NCI-H2029 treated with DMSO at 0.1 percent for 48 hours (cell line): Measurements from ENCODE around the gene RBM14.
"Not testable (repeated sequence)": the region's sequence is repeated elsewhere in the genome, so short reads cannot be mapped to it uniquely, and the experiment has no call there.

Source experiments
- DNase-seq: peaks from one replicate; lab custom pipeline; 2025; lab: John Stamatoyannopoulos, UW

RBM14 gene, protein sequence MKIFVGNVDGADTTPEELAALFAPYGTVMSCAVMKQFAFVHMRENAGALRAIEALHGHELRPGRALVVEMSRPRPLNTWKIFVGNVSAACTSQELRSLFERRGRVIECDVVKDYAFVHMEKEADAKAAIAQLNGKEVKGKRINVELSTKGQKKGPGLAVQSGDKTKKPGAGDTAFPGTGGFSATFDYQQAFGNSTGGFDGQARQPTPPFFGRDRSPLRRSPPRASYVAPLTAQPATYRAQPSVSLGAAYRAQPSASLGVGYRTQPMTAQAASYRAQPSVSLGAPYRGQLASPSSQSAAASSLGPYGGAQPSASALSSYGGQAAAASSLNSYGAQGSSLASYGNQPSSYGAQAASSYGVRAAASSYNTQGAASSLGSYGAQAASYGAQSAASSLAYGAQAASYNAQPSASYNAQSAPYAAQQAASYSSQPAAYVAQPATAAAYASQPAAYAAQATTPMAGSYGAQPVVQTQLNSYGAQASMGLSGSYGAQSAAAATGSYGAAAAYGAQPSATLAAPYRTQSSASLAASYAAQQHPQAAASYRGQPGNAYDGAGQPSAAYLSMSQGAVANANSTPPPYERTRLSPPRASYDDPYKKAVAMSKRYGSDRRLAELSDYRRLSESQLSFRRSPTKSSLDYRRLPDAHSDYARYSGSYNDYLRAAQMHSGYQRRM

DNA sequence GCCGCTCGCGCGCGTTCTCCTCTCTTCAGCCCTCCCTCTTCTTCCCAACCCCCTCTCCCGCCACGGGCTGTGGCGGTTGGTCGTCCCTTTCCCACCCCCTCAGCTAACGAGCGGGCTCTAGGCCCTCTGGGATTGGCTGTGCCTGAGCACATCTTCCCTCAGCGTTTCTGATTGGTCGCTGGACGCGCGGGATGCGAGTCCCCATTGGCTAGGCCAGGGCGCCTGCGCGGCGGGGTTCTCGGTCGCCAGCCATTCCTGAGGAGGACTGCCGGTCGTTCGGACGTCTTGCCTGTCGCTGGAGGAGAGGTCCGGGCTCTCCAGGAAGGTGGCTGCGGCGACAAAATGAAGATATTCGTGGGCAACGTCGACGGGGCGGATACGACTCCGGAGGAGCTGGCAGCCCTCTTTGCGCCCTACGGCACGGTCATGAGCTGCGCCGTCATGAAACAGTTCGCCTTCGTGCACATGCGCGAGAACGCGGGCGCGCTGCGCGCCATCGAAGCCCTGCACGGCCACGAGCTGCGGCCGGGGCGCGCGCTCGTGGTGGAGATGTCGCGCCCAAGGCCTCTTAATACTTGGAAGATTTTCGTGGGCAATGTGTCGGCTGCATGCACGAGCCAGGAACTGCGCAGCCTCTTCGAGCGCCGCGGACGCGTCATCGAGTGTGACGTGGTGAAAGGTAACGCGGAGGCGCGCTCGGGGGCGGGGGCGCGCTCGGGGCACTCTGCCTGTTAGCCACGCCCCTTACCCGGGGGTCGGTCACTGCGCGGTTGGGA, at the start of gene RBM14:
TSS of gene RBM14 (plus strand) at position 252 of the 776 bp plus-strand sequence. CDS start at position 343, 91 bp downstream.
- peak; percentile 98 for DNase-seq

DNA sequence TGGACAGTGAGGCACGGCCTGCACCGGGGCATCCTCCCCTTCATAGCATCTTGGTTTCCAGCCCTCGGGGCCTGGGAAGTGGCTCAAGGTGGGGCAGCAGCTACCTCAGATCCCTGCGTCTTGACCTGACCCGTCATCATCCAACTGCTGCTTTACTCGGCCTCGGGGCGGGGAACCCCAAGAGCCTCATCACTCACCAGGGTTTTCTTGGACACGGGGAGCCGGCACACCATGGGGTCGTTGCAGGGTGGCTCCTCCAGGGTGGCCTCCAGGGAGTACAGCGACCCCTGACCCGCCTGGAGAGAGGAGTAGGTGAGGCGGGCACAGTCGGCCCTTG, 48.7 kb upstream of the RBM14 start:
- no peak for DNase-seq

DNA sequence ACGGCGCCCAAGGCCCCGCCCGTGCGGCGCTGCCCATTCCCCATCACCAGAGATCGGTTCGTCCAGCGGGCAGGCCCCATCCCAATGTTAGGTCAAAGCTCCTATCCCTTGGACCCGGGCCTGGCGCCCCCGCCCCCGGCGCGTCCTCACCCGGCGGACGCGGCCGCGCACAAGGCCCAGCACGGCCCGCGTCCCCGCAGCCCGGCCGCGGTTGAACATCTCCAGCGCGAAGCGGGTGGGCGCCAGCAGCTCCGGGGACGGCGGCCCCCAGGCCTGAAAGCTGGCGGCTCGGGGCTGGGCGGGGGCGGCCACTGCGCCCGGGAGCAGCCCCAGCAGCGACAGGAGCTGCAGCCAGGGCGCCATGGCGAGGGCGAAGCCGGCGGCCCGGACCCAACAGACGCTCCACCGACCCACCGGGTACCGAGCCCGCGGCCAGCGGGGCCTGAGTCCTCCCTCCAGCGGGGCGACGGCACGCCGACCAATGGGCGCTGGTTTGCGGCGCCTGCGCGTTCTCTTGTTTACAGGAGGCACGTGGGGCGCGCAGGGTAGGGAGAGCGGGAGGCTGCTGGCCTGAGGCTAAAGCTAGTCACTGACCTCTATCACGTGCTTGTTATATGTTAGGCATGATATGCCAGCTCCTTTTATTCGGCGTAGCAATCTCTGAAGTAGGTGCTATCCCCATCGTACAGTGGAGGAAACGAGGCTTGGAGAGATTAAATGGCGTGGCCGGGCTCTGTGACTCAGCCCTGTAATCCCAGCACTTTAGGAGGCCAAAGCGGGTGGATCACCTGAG, 48.1 kb upstream of the RBM14 start, which contains the start of gene CTSF:
TSS of gene CTSF (minus strand) at position 483 of the 793 bp plus-strand sequence. CDS start at position 363, 120 bp downstream.
- DNase-seq: peak; percentile 57

- no peak for DNase-seq
Observed at GRCh38 chr11:66569076-66569475, 47.4 kb upstream of the RBM14 start.

DNA sequence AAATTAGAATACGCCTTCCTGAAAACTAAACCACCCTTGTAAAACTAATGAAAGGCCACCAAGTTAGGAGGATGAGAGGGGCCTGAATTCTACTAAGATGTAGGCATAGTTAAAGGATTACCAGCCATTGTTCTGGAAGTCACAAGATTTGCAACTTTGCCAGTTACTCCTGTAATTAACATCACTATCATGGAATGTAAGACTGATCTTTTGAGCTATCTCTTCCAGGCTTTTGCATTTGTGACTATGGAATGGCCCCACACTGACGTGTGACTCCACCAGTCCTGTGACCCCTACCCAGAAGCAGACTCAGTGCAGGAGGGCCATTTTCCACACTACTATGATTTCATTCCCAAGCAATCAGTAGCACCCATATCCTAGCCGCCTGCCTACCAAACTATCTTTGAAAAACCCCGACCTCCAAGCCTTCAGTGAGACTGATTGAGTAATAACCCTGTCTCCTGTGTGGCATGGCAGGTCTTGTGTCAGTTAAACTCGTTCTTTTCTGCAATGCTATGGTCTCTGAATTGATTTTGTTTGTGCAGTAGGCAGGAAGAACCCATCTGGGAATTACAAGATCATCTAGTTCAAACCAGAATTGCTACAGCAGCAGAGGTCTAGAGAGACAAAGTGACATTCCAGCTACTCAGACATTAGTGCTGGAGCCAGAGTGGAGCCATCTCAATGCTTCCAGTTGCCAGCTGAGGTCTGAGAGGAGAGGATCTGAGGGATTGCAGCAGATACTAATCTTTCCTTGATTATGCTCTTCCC, 46.2 kb upstream of the RBM14 start:
- DNase-seq: no peak

GRCh38 chr11:66570850-66571180, 45.6 kb upstream of the RBM14 start:
- no peak for DNase-seq

DNA sequence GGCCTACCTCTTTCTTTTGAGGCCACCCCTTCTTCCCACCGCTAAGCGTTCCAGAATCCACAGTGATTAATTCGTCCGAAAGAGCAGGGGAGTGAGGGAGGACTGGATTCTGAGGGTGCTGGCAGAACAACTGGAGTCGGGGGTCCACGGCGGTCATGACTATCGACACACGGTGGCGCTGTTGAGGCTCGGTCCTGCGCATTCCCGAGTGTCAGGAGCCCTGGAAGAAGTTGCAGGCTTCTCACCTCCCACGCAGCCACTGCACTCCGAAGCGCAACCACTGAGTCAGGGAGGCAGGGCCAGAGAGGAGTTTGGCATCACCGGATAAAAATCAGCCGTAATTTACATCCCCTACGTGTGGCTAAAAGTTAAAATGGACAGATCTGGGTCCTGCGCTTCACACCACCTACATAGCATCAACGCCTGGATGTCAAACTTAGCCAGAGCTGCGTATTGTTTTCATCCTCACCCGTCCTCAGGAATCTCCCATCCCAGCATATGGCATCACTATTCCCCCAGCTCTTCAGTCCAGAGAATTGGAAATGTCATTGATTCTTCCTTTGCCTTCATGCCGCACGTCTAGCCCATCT, 37.3 kb upstream of the RBM14 start:
- DNase-seq: peak; percentile 25

GRCh38 chr11:66580803-66581202, 35.6 kb upstream of the RBM14 start:
- no peak for DNase-seq

DNA sequence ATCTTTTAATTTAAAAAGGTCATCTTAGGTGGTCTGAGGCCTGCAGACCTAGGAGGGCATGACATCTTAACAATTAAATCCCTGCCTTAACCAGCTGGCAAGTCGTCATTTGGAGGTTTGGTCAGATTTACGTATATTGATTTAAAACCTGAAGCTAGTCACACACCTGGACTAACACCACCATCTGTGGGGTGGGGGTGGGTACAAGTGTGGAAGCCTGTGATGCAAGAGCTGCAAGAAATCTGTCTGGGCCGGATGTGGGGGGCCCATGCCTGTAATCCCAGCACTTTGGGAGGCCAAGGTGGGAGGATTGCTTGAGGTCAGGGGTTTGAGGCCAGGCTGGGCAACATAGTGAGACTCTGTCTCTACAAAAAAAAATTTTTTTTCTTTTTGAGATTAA, 35.2 kb upstream of the RBM14 start:
- DNase-seq: no peak

GRCh38 chr11:66582565-66583147, 33.8 kb upstream of the RBM14 start:
- DNase-seq: not testable (repeated sequence)

DNA sequence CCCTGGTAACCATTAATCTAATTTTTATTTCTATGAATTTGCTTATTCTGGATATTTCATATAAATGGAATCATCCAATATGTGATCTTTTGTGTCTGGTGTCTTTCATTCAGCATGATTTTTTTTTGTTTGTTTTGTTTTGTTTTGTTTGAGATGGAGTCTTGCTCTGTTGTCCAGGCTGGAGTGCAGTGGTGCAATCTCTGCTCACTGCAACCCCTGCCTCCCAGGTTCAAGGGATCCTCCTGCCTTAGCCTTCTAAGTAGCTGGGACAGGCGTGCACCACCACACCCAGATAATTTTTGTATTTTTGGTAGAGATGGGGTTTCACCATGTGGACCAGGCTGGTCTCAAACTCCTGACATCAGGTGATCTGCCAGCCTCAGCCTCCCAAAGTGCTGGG, 31.0 kb upstream of the RBM14 start:
- DNase-seq: not testable (repeated sequence)

DNA sequence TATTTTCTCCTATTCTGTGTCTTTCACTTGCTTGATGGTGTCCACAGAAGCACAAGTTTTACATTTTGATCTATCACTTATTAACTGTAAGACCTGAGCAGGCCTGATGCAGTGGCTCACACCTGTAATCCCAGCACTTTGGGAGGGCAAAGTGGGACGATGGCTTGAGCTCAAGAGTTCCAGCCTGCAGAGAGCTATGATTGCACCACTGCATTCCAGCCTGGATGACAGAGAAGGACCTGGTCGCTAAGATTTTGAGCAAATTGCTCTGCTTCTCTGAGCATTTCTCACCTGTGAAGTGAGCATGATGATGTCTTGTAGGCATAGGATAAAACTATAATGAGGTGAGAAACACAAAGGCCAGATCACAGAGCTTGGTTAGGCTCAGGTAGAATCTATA, 30.3 kb upstream of the RBM14 start:
- no peak for DNase-seq

DNA sequence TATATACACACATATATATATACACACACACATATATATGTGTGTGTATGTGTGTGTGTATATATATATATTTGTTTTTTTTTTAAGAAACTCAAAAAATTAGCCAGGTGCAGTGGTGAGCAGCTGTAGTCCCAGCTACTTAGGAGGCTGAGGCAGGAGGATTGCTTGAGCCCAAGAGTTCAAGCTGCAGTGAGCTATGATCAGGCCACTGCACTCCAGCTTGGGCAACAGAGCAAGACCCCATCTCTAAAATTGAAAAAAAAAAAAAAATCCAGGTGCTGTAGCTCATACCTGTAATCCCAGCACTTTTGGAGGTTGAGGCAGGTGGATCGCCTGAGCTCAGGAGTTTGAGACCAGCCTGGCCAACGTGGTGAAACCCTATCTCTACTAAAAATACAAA, 27.1 kb upstream of the RBM14 start:
- DNase-seq: not testable (repeated sequence)

GRCh38 chr11:66589996-66590675, 26.3 kb upstream of the RBM14 start:
- DNase-seq: no peak

GRCh38 chr11:66591175-66591574, 25.3 kb upstream of the RBM14 start:
- no peak for DNase-seq

DNA sequence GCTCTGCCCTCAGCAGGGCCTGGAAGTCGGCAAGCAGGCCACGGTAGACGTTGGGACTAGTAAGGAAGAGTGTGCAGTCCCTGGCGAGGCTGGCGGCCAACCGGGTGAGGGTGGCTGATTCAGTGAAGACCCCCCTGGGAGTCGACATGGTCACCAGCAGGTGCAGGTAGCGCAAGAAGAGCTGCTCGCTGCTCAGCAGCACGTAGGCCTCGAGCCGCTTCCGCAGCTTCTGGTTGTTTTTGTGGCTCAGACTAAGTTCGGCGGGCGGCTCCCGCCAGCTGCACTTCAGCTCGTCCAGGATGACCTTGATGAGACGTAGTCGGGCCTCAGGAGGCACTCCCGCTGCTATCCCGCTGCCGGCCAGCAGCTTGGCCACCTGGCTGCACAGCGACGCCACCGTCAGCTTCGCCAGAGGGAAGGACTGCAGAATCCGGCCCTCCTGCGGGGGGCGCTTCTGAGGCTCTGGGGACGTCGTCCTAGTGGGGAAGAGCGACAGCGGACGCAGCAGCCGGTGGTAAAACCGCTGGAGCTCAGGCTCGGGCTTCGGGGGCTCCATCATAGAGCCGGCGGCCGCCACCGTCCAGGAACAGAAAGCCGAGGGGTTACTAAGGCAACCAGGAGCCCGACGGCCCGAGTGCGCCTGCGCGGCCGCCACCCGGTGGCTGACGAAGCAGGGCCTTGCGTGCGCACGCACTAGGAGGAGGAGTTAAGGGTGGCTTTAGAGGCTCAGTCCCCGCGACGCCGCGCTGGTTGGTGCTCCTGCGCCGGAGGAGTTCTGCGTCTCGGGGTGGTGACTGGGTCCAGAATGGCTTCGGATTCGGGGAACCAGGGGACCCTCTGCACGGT, 23.8 kb upstream of the RBM14 start, which contains the start of the genes CCDC87 and CCS:
TSS of gene CCDC87 (minus strand) at position 607 of the 846 bp plus-strand sequence. CDS start at position 559, 48 bp downstream.
TSS of gene CCS (plus strand) at position 729 of the 846 bp plus-strand sequence. CDS start at position 806, 77 bp downstream.
- DNase-seq: peak; percentile 86

- no peak for DNase-seq
Observed at GRCh38 chr11:66593303-66593635, 23.2 kb upstream of the RBM14 start.

GRCh38 chr11:66593650-66594049, 22.8 kb upstream of the RBM14 start:
- DNase-seq: no peak
